ENCODE results near the gene CCDC158.
"Not testable (repeated sequence)": the region's sequence is repeated elsewhere in the genome, so short reads cannot be mapped to it uniquely, and the experiment has no call there.

CCDC158 gene
- long read RNA-seq, donor 1 = 0 reads
- long read RNA-seq, donor 2 = 0 reads
- long read RNA-seq, donor 3 = 0 reads
- long read RNA-seq, donor 4 = 0 reads
- long read RNA-seq, donor 5 = 0 reads
- long read RNA-seq, donor 6 = 0 reads
- long read RNA-seq, donor 7 = 0 reads
- long read RNA-seq, donor 8 = 0 reads

GRCh38 chr4:76420762-76421581 is at the start of gene CCDC158:
Gene CCDC158, minus strand, starts transcription at chr4:76421141. Its CDS starts 17,934 bp downstream, at chr4:76403207.
- peak; percentile 70 for DNase-seq

GRCh38 chr4:76470532-76470931 is 49.6 kb upstream of the CCDC158 start:
- no peak for DNase-seq

GRCh38 chr4:76470064-76470463 is 49.1 kb upstream of the CCDC158 start:
- DNase-seq = no peak

GRCh38 chr4:76463568-76463967 is 42.6 kb upstream of the CCDC158 start:
- DNase-seq = no peak

- peak; percentile 45 for DNase-seq
Observed at GRCh38 chr4:76459291-76459723, 38.4 kb upstream of the CCDC158 start.

- peak; percentile 27 for DNase-seq
Observed at GRCh38 chr4:76458825-76459224, 37.9 kb upstream of the CCDC158 start.

GRCh38 chr4:76458297-76458696 is 37.4 kb upstream of the CCDC158 start:
- DNase-seq = no peak

GRCh38 chr4:76457885-76458284 is 36.9 kb upstream of the CCDC158 start:
- no peak for DNase-seq

GRCh38 chr4:76454073-76454472 is 33.1 kb upstream of the CCDC158 start:
- DNase-seq = not testable (repeated sequence)

- DNase-seq = no peak
Observed at GRCh38 chr4:76453232-76453631, 32.3 kb upstream of the CCDC158 start.

GRCh38 chr4:76449833-76450232 is 28.9 kb upstream of the CCDC158 start:
- no peak for DNase-seq

- DNase-seq = no peak
Observed at GRCh38 chr4:76449362-76449767, 28.4 kb upstream of the CCDC158 start.

- no peak for DNase-seq
Observed at GRCh38 chr4:76448211-76448610, 27.3 kb upstream of the CCDC158 start.

- DNase-seq = no peak
Observed at GRCh38 chr4:76447393-76447851, 26.5 kb upstream of the CCDC158 start.

- no peak for DNase-seq
Observed at GRCh38 chr4:76445911-76446310, 25.0 kb upstream of the CCDC158 start.

GRCh38 chr4:76443376-76443775 is 22.4 kb upstream of the CCDC158 start:
- no peak for DNase-seq

GRCh38 chr4:76442807-76443206 is 21.9 kb upstream of the CCDC158 start:
- DNase-seq = no peak

- no peak for DNase-seq
Observed at GRCh38 chr4:76441881-76442280, 20.9 kb upstream of the CCDC158 start.

- no peak for DNase-seq
Observed at GRCh38 chr4:76439491-76439890, 18.6 kb upstream of the CCDC158 start.

- no peak for DNase-seq
Observed at GRCh38 chr4:76435528-76436319, 14.8 kb upstream of the CCDC158 start.

GRCh38 chr4:76434901-76435527 is 14.1 kb upstream of the CCDC158 start, which contains the start of gene SHROOM3:
Gene SHROOM3, plus strand, starts transcription at chr4:76435229. Its CDS starts 824 bp downstream, at chr4:76436053.
- DNase-seq = peak; percentile 42

All from right kidney (tissue), 9 donors.